Adipocyte (in vitro differentiated cells): Measurements from ENCODE around the gene SMIM24.
"Not testable (repeated sequence)": the region's sequence is repeated elsewhere in the genome, so short reads cannot be mapped to it uniquely, and the experiment has no call there.

Experiments
- DNase-seq: peaks from one replicate; pipeline ENCODE4 v3.0.0-alpha.2; 2015; ENCODE audit warnings: low read depth
- H3K27me3 ChIP-seq: replicated peaks from 2 replicates; pipeline ENCODE4 v1.7.0; 2013; ENCODE audit warnings: mild to moderate bottlenecking, low read length, moderate library complexity; ENCODE audit not compliant: control insufficient read depth, insufficient read depth
- H3K36me3 ChIP-seq: 2 replicates; pipeline ENCODE4 v1.7.0; 2013; ENCODE audit warnings: low read length, mild to moderate bottlenecking, moderate library complexity; ENCODE audit not compliant: control insufficient read depth, insufficient read depth, severe bottlenecking
- H3K4me1 ChIP-seq: 2 replicates; pipeline ENCODE4 v1.7.0; 2013; ENCODE audit warnings: mild to moderate bottlenecking, low read length, moderate library complexity; ENCODE audit not compliant: control insufficient read depth, insufficient read depth
- H3K4me3 ChIP-seq: 2 replicates; pipeline ENCODE4 v1.7.0; 2013; ENCODE audit warnings: mild to moderate bottlenecking, low read length, moderate library complexity
- H3K9ac ChIP-seq: 2 replicates; pipeline ENCODE4 v1.7.0; 2013; ENCODE audit warnings: mild to moderate bottlenecking, low read length, moderate library complexity
- H3K9me3 ChIP-seq: 2 replicates; pipeline ENCODE4 v1.7.0; 2013; ENCODE audit warnings: mild to moderate bottlenecking, low read length, moderate library complexity; ENCODE audit not compliant: control insufficient read depth

The SMIM24 gene

GRCh38 chr19:3456925-3457527 is 23.3 kb downstream of the SMIM24 start:
- Histone ChIP-seq H3K36me3 (peaks cover 61% of the 10 kb centered on the region), H3K4me3 (no peak overlapping the region), H3K9me3 (no peaks in the 10 kb centered on the region), H3K4me1 (peaks cover 34% of the 10 kb centered on the region), H3K27me3 (no peaks in the 10 kb centered on the region), H3K9ac (peak overlapping the region; percentile 54)
- DNase-seq: no peak

GRCh38 chr19:3455960-3456601 is 24.2 kb downstream of the SMIM24 start:
- H3K9me3 ChIP-seq: no peaks in the 10 kb centered on the region

GRCh38 chr19:3455393-3455955 is 24.9 kb downstream of the SMIM24 start:
- DNase-seq: no peak
- Histone ChIP-seq H3K9me3 (no peaks in the 10 kb centered on the region), H3K4me1 (peaks cover 46% of the 10 kb centered on the region), H3K4me3 (no peak overlapping the region), H3K9ac (no peak overlapping the region), H3K27me3 (no peaks in the 10 kb centered on the region), H3K36me3 (peaks cover 58% of the 10 kb centered on the region)

More at GRCh38 chr19:3455960-3456601, 24.2 kb downstream of the SMIM24 start:
- Histone ChIP-seq H3K9ac (no peak overlapping the region), H3K36me3 (peaks cover 60% of the 10 kb centered on the region), H3K27me3 (no peaks in the 10 kb centered on the region), H3K4me3 (no peak overlapping the region), H3K4me1 (peaks cover 40% of the 10 kb centered on the region)
- DNase-seq: no peak

GRCh38 chr19:3454656-3455392 is 25.5 kb downstream of the SMIM24 start:
- H3K4me1 ChIP-seq: peaks cover 42% of the 10 kb centered on the region
- no peak for DNase-seq
- no peaks in the 10 kb centered on the region for H3K27me3 ChIP-seq
- H3K36me3 ChIP-seq: peaks cover 55% of the 10 kb centered on the region
- H3K4me3 ChIP-seq: no peak overlapping the region
- no peak overlapping the region for H3K9ac ChIP-seq
- H3K9me3 ChIP-seq: no peaks in the 10 kb centered on the region

GRCh38 chr19:3453840-3454239 is 26.5 kb downstream of the SMIM24 start:
- H3K9ac ChIP-seq: no peak overlapping the region
- H3K36me3 ChIP-seq: peaks cover 60% of the 10 kb centered on the region
- no peaks in the 10 kb centered on the region for H3K27me3 ChIP-seq
- no peak for DNase-seq
- no peak overlapping the region for H3K4me3 ChIP-seq
- peaks cover 34% of the 10 kb centered on the region for H3K4me1 ChIP-seq
- no peaks in the 10 kb centered on the region for H3K9me3 ChIP-seq

GRCh38 chr19:3452942-3453214 is 27.4 kb downstream of the SMIM24 start:
- H3K27me3 ChIP-seq, H3K9me3 ChIP-seq, DNase-seq, H3K4me3 ChIP-seq, H3K9ac ChIP-seq: not testable (repeated sequence)
- Histone ChIP-seq H3K4me1 (peaks cover 24% of the 10 kb centered on the region), H3K36me3 (peaks cover 66% of the 10 kb centered on the region)

GRCh38 chr19:3452171-3452941 is 28.0 kb downstream of the SMIM24 start:
- Histone ChIP-seq H3K9me3 (no peaks in the 10 kb centered on the region), H3K4me3 (no peak overlapping the region), H3K27me3 (no peaks in the 10 kb centered on the region), H3K9ac (no peak overlapping the region), H3K36me3 (peaks cover 70% of the 10 kb centered on the region), H3K4me1 (peaks cover 19% of the 10 kb centered on the region)
- DNase-seq: no peak

GRCh38 chr19:3451451-3451866 is 28.9 kb downstream of the SMIM24 start:
- H3K4me3 ChIP-seq: no peak overlapping the region
- no peaks in the 10 kb centered on the region for H3K27me3 ChIP-seq
- H3K9ac ChIP-seq: peak overlapping the region; percentile 39
- peaks cover 13% of the 10 kb centered on the region for H3K4me1 ChIP-seq
- no peaks in the 10 kb centered on the region for H3K9me3 ChIP-seq
- peaks cover 73% of the 10 kb centered on the region for H3K36me3 ChIP-seq
- DNase-seq: no peak

- peak; percentile 94 for DNase-seq
- no peaks in the 10 kb centered on the region for H3K27me3 ChIP-seq
- H3K36me3 ChIP-seq: peaks cover 76% of the 10 kb centered on the region
Measured at GRCh38 chr19:3450796-3451411, 29.4 kb downstream of the SMIM24 start.

GRCh38 chr19:3448616-3449334 is 31.6 kb downstream of the SMIM24 start:
- H3K36me3 ChIP-seq: peaks cover 74% of the 10 kb centered on the region
- DNase-seq: no peak
- H3K4me1 ChIP-seq: peaks cover 13% of the 10 kb centered on the region
- H3K9me3 ChIP-seq: no peaks in the 10 kb centered on the region
- no peaks in the 10 kb centered on the region for H3K27me3 ChIP-seq
- H3K4me3 ChIP-seq: no peak overlapping the region
- no peak overlapping the region for H3K9ac ChIP-seq

More at GRCh38 chr19:3450796-3451411, 29.4 kb downstream of the SMIM24 start:
- Histone ChIP-seq H3K4me1 (peaks cover 13% of the 10 kb centered on the region), H3K4me3 (no peak overlapping the region), H3K9ac (peak overlapping the region; percentile 39), H3K9me3 (no peaks in the 10 kb centered on the region)
